Spleen (tissue), 11 donors: ENCODE data around the gene GRK6. TPM values are rescaled to one million over a fixed set of nuclear protein-coding genes. Genes with fewer than 3 reads are reported as not detected.
A peak's percentile ranks its signal among the peaks of the same experiment; 100 is the strongest.

Experiments used
- DNase-seq: peaks from one replicate; pipeline ENCODE4 v3.0.0-alpha.2; 2020
- H3K27ac ChIP-seq, 8 donors: fragments of 200-600 bp; sonication (generic) in 7 of 8; 1 replicate in 4 of 8; 2 replicates in 4 of 8; pipeline versions ENCODE4 v1.5.0 to v1.8.0; 2016 to 2021; ENCODE audit warnings: inconsistent platforms in 4 of 8, mild to moderate bottlenecking in 4 of 8, moderate library complexity in 1 of 8
- H3K27me3 ChIP-seq, 7 donors: fragments of 200-600 bp; sonication (generic) in 6 of 7; replicated peaks in 1 of 7; 1 replicate in 4 of 7; 2 replicates in 3 of 7; pipeline versions ENCODE4 v1.5.0 to v1.8.0; 2016 to 2021; ENCODE audit warnings: inconsistent platforms in 3 of 7, mild to moderate bottlenecking in 1 of 7
- H3K36me3 ChIP-seq, 6 donors: fragments of 200-600 bp; sonication (generic) in 5 of 6; 1 replicate in 4 of 6; 2 replicates in 2 of 6; pipeline versions ENCODE4 v1.5.0 to v1.8.0; 2016 to 2021; ENCODE audit warnings: inconsistent platforms in 2 of 6
- H3K4me1 ChIP-seq, 6 donors: fragments of 200-600 bp; sonication (generic) in 5 of 6; 1 replicate in 3 of 6; 2 replicates in 3 of 6; pipeline versions ENCODE4 v1.5.0 to v1.8.0; 2016 to 2021; ENCODE audit warnings: inconsistent platforms in 3 of 6
- H3K4me3 ChIP-seq, 8 donors: fragments of 200-600 bp; sonication (generic) in 7 of 8; 1 replicate in 4 of 8; 2 replicates in 4 of 8; pipeline versions ENCODE4 v1.5.0 to v1.8.0; 2016 to 2021; ENCODE audit warnings: inconsistent platforms in 4 of 8, mild to moderate bottlenecking in 4 of 8, moderate library complexity in 2 of 8
- H3K9me3 ChIP-seq, 8 donors: fragments of 200-600 bp; sonication (generic) in 7 of 8; 1 replicate in 4 of 8; 2 replicates in 4 of 8; pipeline versions ENCODE4 v1.5.0 to v1.8.0; 2016 to 2021; ENCODE audit warnings: inconsistent platforms in 4 of 8
- POLR2A ChIP-seq, 3 donors: fragments of 450-650 bp; IDR thresholded peaks; one replicate each; pipeline ENCODE4 v1.5.1; 2017; ENCODE audit warnings: antibody characterized with exemption in 3 of 3, mild to moderate bottlenecking in 1 of 3
- POLR2AphosphoS5 ChIP-seq, 3 donors: sonication (generic); formaldehyde crosslinking; IDR thresholded peaks; one replicate each; pipeline ENCODE4 v1.5.1; 2017; ENCODE audit warnings: antibody characterized with exemption in 3 of 3
- WGBS, 5 donors: extraction: QIAGEN DNeasy Blood & Tissue Kit in 3 of 5; methylation state at CpG; one replicate each; pipeline versions ENCODE4 v1.1.5 to v1.1.7; 2013 to 2018; 5-methylcytosine and 5-hydroxymethylcytosine counted together
- intact Hi-C: fragments of 100-400 bp; cut with DNase I; formaldehyde crosslinking; loops from one replicate; pipeline ENCODE4 v1.15.0; 2023; ENCODE audit warnings: low total_unique reads
- polyA plus RNA-seq, 3 donors: library from polyadenylated mRNA; stranded (reverse); fragments of 200-250 nt; gene quantifications; one replicate each; pipeline ENCODE4 v1.2.1, GENCODE V29; 2013
- total RNA-seq, 7 donors: library from RNA; depleted of rRNA in 3 of 7; stranded (reverse); fragments of >200 nt in 3 of 7; fragmentation: NEBNext Ultra II Directional in 4 of 7; extraction: Animal tissue kit (Norgen Biotek cat#: 25700) in 4 of 7; gene quantifications; one replicate each; pipeline versions ENCODE4 v1.1.0 to v1.2.1, GENCODE V29; 2016 to 2021
- TF ChIP-seq, protein P1 (sequence below), 11 experiments: fragments of 200-600 bp in 7 of 11; fragments of 450-650 bp in 4 of 11; sonication (generic) in 4 of 11; IDR thresholded peaks in 8 of 11; conservative IDR thresholded peaks in 3 of 11; 1 replicate in 7 of 11; 2 replicates in 4 of 11; pipeline versions ENCODE4 v1.4.0 to v1.8.0; 2016 to 2021; ENCODE audit warnings: antibody characterized with exemption in 11 of 11, inconsistent platforms in 4 of 11, mild to moderate bottlenecking in 1 of 11
- donor health status: healthy with polysubstance abuse.
- donor health status: DM: no; HTN: no; CAD: no; lungs with moderate emphysema.
- donor health status: DM: no; HTN: no; CAD: no.
- donor health status: Bipolar disorder and iron deficiency.
- donor health status: healthy.
- donor health status: DM: no; HTN: no; CAD: no.
- donor health status: DM: yes; HTN: yes; CAD: no.

Gene GRK6
- total and polyA plus RNA-seq, 10 donors = 45.7 to 170 (median 133) TPM

- intact Hi-C loops = no loop called here
- DNase-seq = no peak
- Histone ChIP-seq H3K36me3 (peaks cover 12 to 99% (median 85%) of the 10 kb centered on the region in 6 donors), H3K4me1 (peaks cover 40 to 98% (median 59%) of the 10 kb centered on the region in 6 donors), H3K4me3 (no peak overlapping the region), H3K27ac (peak overlapping the region in 6 of 8 donors; percentile 21 to 99 (median 98)), H3K27me3 (no peaks in the 10 kb centered on the region), H3K9me3 (no peaks in the 10 kb centered on the region)
- 77 to 94% (median 86%) methylated on average over 4 to 8 of the region's 8 CpGs for WGBS, 5 donors
- TF ChIP-seq POLR2AphosphoS5 (IDR thresholded peaks at IDR 0.05) = peak in 2 of 3 donors; percentile 25 to 46
- TF ChIP-seq POLR2A (IDR thresholded peaks at IDR 0.05) = no peak
Observed at GRCh38 chr5:177434437-177434836, 8.0 kb downstream of the GRK6 start.

DNA sequence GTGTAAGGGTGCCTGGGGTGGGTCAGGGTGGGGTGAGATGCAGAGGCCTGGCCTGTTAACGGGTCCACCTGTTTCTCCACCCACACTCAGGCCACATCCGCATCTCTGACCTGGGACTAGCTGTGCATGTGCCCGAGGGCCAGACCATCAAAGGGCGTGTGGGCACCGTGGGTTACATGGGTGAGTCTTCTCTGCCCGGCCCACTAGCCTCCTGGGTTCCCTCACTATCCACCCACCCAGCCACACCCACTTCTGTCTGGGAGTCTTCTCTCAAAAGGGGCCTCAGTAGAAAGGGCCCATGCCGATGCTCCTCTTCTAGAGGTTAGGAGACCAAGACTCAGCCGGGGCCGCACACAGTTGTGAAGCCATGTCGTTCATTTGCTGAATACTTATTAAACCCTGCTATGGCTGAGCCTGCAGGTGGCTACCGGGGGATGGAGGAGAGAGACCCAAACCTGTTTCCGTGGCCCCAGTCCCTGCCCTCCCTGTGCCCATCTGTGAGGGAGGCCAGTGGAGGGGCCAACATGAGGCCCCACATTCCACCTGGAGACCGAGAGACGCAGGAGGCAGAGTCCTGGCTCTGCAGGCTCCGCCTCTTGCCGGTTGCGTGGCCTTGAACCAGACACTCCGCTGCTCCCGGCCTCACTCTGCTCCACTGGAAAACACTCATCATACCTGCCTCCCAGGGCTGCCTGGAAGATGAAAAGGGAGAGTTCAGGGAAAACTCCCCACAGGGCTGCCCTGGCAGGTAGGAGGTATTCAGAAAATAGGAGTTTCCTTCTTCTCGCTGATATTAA, 8.7 kb downstream of the GRK6 start:
- Histone ChIP-seq H3K4me1 (peaks cover 33 to 98% (median 52%) of the 10 kb centered on the region in 6 donors), H3K27me3 (no peaks in the 10 kb centered on the region), H3K4me3 (no peak overlapping the region), H3K36me3 (peaks cover 12 to 100% (median 87%) of the 10 kb centered on the region in 6 donors), H3K27ac (peak overlapping the region in 4 of 8 donors; percentile 96 to 99 (median 99)), H3K9me3 (no peaks in the 10 kb centered on the region)
- intact Hi-C loops = no loop called here
- DNase-seq = peak; percentile 76
- TF ChIP-seq POLR2AphosphoS5 (IDR thresholded peaks at IDR 0.05) = peak in 1 of 3 donors; percentile 2
- no peak for TF ChIP-seq POLR2A (IDR thresholded peaks at IDR 0.05)
- TF ChIP-seq, protein P1, sequence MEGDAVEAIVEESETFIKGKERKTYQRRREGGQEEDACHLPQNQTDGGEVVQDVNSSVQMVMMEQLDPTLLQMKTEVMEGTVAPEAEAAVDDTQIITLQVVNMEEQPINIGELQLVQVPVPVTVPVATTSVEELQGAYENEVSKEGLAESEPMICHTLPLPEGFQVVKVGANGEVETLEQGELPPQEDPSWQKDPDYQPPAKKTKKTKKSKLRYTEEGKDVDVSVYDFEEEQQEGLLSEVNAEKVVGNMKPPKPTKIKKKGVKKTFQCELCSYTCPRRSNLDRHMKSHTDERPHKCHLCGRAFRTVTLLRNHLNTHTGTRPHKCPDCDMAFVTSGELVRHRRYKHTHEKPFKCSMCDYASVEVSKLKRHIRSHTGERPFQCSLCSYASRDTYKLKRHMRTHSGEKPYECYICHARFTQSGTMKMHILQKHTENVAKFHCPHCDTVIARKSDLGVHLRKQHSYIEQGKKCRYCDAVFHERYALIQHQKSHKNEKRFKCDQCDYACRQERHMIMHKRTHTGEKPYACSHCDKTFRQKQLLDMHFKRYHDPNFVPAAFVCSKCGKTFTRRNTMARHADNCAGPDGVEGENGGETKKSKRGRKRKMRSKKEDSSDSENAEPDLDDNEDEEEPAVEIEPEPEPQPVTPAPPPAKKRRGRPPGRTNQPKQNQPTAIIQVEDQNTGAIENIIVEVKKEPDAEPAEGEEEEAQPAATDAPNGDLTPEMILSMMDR (IDR thresholded peaks at IDR 0.05 in 8 of 11, conservative IDR thresholded peaks at IDR 0.05 in 3 of 11) = no peak
- WGBS, 5 donors = 90 to 94% (median 91%) methylated on average over 17 to 20 of the region's 20 CpGs

DNA sequence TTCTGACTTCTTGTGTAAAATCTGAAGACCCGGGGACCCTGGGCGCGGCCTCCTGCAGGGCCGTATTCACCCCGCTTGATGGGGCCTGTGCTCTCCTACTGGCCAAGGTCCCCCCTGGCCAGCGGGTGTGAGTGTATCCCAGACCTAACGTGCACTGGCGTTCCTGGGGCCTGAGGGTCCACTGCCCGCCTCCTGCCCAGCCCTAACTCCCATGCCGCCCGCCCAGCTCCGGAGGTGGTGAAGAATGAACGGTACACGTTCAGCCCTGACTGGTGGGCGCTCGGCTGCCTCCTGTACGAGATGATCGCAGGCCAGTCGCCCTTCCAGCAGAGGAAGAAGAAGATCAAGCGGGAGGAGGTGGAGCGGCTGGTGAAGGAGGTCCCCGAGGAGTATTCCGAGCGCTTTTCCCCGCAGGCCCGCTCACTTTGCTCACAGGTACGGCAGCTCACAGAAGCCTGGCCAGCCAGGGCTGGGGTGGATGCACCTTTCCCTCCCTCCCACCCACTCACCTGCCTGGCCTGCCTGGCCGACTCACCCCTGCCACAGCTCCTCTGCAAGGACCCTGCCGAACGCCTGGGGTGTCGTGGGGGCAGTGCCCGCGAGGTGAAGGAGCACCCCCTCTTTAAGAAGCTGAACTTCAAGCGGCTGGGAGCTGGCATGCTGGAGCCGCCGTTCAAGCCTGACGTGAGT, 9.5 kb downstream of the GRK6 start:
- Histone ChIP-seq H3K36me3 (peaks cover 12 to 100% (median 87%) of the 10 kb centered on the region in 6 donors), H3K27ac (peak overlapping the region in 3 of 8 donors; percentile 35 to 99 (median 99)), H3K27me3 (no peaks in the 10 kb centered on the region), H3K4me3 (no peak overlapping the region), H3K9me3 (no peaks in the 10 kb centered on the region), H3K4me1 (peaks cover 25 to 98% (median 47%) of the 10 kb centered on the region in 6 donors)
- DNase-seq = no peak
- 94 to 97% (median 95%) methylated on average over 34 to 37 of the region's 37 CpGs for WGBS, 5 donors
- intact Hi-C loops = no loop called here
- TF ChIP-seq POLR2A (IDR thresholded peaks at IDR 0.05) (no peak), POLR2AphosphoS5 (IDR thresholded peaks at IDR 0.05) (peak in 2 of 3 donors; percentile 27 to 71)

DNA sequence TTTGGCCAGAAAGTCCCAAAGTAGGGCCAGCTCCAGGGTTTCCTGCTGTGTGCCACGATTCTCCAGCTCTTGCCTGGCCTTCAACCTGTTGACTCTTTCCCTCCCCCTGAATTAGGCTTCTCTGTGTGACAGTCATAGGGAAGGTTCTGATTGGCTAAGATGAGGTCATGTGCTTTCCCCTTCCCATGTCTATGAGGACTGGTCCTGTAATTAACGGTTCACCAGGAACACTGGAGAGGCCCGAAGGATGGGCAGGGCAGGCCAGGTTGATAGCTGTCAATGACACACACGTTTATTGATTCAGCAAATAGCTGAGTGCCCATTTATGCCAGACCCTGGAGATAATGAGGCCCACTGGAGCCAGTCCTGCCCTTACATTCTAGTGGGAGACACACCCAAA, 11.1 kb downstream of the GRK6 start:
- TF ChIP-seq, protein P1 (IDR thresholded peaks at IDR 0.05 in 8 of 11, conservative IDR thresholded peaks at IDR 0.05 in 3 of 11) = no peak
- no peak for TF ChIP-seq POLR2A (IDR thresholded peaks at IDR 0.05)
- no peak for TF ChIP-seq POLR2AphosphoS5 (IDR thresholded peaks at IDR 0.05)
- Histone ChIP-seq H3K36me3 (peaks cover 12 to 100% (median 97%) of the 10 kb centered on the region in 6 donors), H3K9me3 (no peaks in the 10 kb centered on the region), H3K27ac (peak overlapping the region in 2 of 8 donors; percentile 35 to 36), H3K4me1 (peaks cover 8 to 97% (median 35%) of the 10 kb centered on the region in 6 donors), H3K27me3 (no peaks in the 10 kb centered on the region), H3K4me3 (no peak overlapping the region)
- no peak for DNase-seq
- WGBS, 5 donors = 75 to 86% (median 81%) methylated on average over 4 of the region's 4 CpGs
- intact Hi-C loops = no loop called here
